Esophagus muscularis mucosa (tissue), 4 donors: ENCODE measurements around the gene SLC17A9. TPM values are rescaled to one million over a fixed set of nuclear protein-coding genes. Genes with fewer than 3 reads are reported as not detected.

Experiments
- DNase-seq: peaks from one replicate; pipeline ENCODE4 v3.0.0-alpha.2; 2017; ENCODE audit errors: extremely low spot score
- H3K27ac ChIP-seq, 4 donors: fragments of 200-600 bp; sonication (generic); replicated peaks in 1 of 4; 1 replicate in 3 of 4; 2 replicates in 1 of 4; pipeline ENCODE4 v1.5.1; 2016 to 2019; ENCODE audit warnings: mild to moderate bottlenecking in 1 of 4
- H3K27me3 ChIP-seq, 4 donors: fragments of 200-600 bp; sonication (generic); one replicate each; pipeline versions ENCODE4 v1.5.1 to v1.6.0; 2016 to 2019
- H3K36me3 ChIP-seq, 4 donors: fragments of 200-600 bp; sonication (generic); one replicate each; pipeline ENCODE4 v1.5.1; 2016 to 2019
- H3K4me1 ChIP-seq, 4 donors: fragments of 200-600 bp; sonication (generic); one replicate each; pipeline ENCODE4 v1.5.1; 2016 to 2019
- H3K4me3 ChIP-seq, 4 donors: fragments of 200-600 bp; sonication (generic); 1 replicate in 2 of 4; 2 replicates in 2 of 4; pipeline ENCODE4 v1.5.1; 2016 to 2019; ENCODE audit warnings: mild to moderate bottlenecking in 4 of 4, moderate library complexity in 1 of 4
- H3K9me3 ChIP-seq, 4 donors: fragments of 200-600 bp; sonication (generic); 1 replicate in 3 of 4; 2 replicates in 1 of 4; pipeline ENCODE4 v1.5.1; 2016 to 2019
- EP300 ChIP-seq: sonication (generic); formaldehyde crosslinking; IDR thresholded peaks from one replicate; pipeline ENCODE4 v1.6.1; 2017; ENCODE audit warnings: antibody characterized with exemption
- POLR2A ChIP-seq: fragments of 450-650 bp; IDR thresholded peaks from one replicate; pipeline ENCODE4 v1.6.1; 2017; ENCODE audit warnings: antibody characterized with exemption, moderate library complexity, mild to moderate bottlenecking, low read depth
- POLR2AphosphoS5 ChIP-seq, 2 donors: sonication (generic); formaldehyde crosslinking; IDR thresholded peaks; one replicate each; pipeline ENCODE4 v1.6.1; 2017; ENCODE audit warnings: antibody characterized with exemption in 2 of 2
- WGBS: methylation state at CpG from one replicate; pipeline ENCODE4 v1.1.5; 2018; 5-methylcytosine and 5-hydroxymethylcytosine counted together
- intact Hi-C: fragments of 100-400 bp; cut with DNase I; formaldehyde crosslinking; loops from one replicate; pipeline ENCODE4 v1.15.1; 2023
- total RNA-seq, 4 donors: library from RNA; depleted of rRNA; stranded (reverse); fragments of >200 nt; gene quantifications; one replicate each; pipeline versions ENCODE4 v1.1.0 to v1.2.1, GENCODE V29; 2016
- TF ChIP-seq, protein P1 (sequence below), 3 experiments: fragments of 200-600 bp in 2 of 3; fragments of 450-650 bp in 1 of 3; sonication (generic) in 2 of 3; IDR thresholded peaks; one replicate each; pipeline ENCODE4 v1.5.1; 2017 to 2019; ENCODE audit warnings: antibody characterized with exemption in 3 of 3, mild to moderate bottlenecking in 2 of 3, moderate library complexity in 1 of 3

Gene SLC17A9
- total RNA-seq, 4 donors from 2014 or later, result 2.2 to 5.2 (median 2.7) TPM

DNA sequence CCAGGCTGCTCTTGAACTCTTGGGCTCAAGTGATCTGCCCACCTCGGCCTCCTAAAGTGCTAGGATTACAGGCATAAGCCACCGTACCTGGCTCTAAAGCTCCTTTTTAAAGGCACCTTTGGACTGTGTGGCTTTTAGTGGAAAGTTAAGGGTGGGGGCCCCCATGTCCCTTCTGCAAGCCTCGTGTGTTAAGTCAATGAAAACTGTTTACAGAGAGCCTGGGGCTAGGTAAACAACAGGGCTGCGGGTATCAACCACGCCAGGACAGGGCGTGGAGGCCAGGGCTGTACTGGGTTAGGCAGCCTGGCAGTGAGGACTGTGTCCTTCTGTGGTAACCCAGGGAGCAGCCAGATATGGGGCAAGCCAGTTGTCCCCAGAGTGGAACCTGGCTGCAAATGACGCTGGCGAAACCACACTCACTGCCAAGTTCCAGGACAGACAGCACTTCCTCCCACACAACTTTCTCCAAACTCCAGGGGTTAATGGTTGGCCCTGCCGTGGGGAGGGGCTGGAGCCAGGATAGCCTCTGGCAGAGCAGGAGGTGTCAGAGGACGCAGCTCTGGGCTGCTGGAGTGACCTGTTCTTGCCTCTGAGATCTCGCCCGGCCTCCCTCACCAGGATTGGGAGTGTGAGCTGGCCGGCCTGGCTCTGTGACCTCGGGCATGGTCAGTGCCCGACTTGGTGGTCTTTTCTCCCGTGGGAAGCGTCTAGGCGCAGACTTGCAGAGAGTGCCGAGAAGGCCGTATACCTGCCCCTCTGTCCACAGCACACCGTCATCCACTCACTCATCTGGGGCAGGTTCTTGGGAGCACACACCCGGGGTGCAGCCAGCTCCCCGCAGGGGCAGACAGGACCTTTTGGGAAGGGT lies 3.2 kb downstream of the SLC17A9 start:
- Histone ChIP-seq H3K9me3 (no peaks in the 10 kb centered on the region), H3K27ac (no peak overlapping the region), H3K27me3 (no peaks in the 10 kb centered on the region), H3K4me1 (peaks cover 28 to 32% (median 31%) of the 10 kb centered on the region in 4 donors), H3K36me3 (peaks cover 0 to 20% (median 2%) of the 10 kb centered on the region in 4 donors), H3K4me3 (no peak overlapping the region)
- intact Hi-C loops, result loop anchor here (10.0 kb wide), 1 partner anchor 259 kb away; the partner anchor contains the start of gene YTHDF1
- WGBS, result 74% methylated on average over 13 of the region's 23 CpGs
- no peak for TF ChIP-seq EP300
- TF ChIP-seq POLR2A, result no peak
- TF ChIP-seq, protein P1, sequence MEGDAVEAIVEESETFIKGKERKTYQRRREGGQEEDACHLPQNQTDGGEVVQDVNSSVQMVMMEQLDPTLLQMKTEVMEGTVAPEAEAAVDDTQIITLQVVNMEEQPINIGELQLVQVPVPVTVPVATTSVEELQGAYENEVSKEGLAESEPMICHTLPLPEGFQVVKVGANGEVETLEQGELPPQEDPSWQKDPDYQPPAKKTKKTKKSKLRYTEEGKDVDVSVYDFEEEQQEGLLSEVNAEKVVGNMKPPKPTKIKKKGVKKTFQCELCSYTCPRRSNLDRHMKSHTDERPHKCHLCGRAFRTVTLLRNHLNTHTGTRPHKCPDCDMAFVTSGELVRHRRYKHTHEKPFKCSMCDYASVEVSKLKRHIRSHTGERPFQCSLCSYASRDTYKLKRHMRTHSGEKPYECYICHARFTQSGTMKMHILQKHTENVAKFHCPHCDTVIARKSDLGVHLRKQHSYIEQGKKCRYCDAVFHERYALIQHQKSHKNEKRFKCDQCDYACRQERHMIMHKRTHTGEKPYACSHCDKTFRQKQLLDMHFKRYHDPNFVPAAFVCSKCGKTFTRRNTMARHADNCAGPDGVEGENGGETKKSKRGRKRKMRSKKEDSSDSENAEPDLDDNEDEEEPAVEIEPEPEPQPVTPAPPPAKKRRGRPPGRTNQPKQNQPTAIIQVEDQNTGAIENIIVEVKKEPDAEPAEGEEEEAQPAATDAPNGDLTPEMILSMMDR (IDR thresholded peaks at IDR 0.05), result no peak
- TF ChIP-seq POLR2AphosphoS5 (IDR thresholded peaks at IDR 0.05), result no peak
- no peak for DNase-seq

DNA sequence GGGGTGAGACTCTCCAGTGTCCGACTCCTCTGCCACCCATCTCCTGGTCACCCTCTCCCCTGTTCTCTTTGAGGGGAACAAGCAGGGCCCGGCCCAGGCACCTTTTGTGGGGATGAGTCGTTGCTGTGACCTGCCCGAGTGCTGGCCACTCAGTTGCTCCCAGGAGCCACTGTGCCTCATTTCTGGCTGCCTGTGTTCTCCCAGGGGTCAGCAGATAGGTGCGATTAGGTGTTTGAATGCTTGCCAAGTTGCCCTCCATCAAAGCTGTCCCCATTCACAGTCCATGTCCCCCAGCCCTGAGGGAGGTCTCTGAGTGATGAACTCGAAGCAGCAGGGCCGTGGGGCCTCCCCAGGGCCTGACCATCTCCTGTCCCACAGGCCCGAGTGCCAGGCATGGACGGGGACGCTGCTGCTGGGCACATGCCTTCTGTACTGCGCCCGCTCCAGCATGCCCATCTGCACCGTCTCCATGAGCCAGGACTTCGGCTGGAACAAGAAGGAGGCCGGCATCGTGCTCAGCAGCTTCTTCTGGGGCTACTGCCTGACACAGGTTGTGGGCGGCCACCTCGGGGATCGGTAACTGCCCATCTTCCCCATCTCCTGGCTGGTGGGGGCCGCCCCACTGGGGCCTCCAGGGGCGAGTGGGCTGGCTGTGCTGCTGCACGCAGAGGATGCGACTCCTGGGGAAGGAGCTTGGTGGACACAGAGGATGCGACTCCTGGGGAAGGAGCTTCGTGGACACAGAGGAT lies 4.1 kb downstream of the SLC17A9 start:
- Histone ChIP-seq H3K36me3 (peaks cover 0 to 18% (median 0%) of the 10 kb centered on the region in 4 donors), H3K9me3 (no peaks in the 10 kb centered on the region), H3K27me3 (no peaks in the 10 kb centered on the region), H3K4me3 (no peak overlapping the region), H3K4me1 (peaks cover 28 to 32% (median 31%) of the 10 kb centered on the region in 4 donors), H3K27ac (no peak overlapping the region)
- no peak for DNase-seq
- TF ChIP-seq EP300 (no peak), POLR2AphosphoS5 (IDR thresholded peaks at IDR 0.05) (no peak), POLR2A (no peak)
- TF ChIP-seq, protein P1 (IDR thresholded peaks at IDR 0.05), result no peak
- 85% methylated on average over 12 of the region's 25 CpGs for WGBS
- intact Hi-C loops, result loop anchor here (10.0 kb wide), 1 partner anchor 258 kb away; the partner anchor contains the start of gene YTHDF1

DNA sequence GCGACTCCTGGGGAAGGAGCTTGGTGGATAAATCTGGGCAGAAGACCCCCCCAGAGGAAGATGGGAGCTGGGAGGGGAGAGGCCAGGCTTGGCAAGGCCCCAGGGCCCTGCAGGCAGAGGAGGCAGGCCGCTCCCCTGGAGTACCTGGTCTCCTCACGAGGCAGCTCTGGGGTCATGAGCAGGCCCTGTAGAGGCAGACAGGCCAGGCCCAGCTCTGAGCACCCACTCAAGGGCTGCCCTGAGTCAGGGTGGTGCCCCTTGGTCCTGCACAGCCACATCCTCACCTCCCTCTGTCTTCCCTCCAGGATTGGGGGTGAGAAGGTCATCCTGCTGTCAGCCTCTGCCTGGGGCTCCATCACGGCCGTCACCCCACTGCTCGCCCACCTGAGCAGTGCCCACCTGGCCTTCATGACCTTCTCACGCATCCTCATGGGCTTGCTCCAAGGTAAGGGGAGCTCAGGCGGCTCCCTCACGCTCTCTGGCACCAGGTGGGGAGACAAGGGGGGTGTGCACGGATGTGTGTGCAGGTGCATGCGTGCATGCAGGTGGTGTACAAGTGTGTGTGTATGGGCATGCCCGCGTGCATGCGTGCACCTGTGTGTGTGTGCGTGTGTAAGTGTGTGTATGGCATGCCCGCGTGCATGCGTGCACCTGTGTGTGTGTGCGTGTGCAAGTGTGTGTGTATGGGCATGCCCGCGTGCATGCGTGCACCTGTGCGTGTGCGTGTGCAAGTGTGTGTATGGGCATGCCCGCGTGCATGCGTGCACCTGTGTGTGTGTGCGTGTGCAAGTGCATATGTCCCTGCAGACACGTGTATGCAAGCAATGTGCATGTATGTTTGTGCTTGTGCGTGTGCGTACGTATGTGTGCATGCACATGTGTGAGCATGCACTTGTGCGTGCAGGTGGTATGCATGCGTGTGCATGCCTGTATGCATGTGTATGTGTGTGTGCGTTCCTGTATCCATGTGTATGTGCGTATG lies 4.9 kb downstream of the SLC17A9 start:
- H3K27ac ChIP-seq, result no peak overlapping the region
- 92% methylated on average over 33 of the region's 36 CpGs for WGBS
- H3K36me3 ChIP-seq, result peaks cover 0 to 21% (median under 1%) of the 10 kb centered on the region in 4 donors
- intact Hi-C loops, result loop anchor here (10.0 kb wide), 1 partner anchor 257 kb away; the partner anchor contains the start of gene YTHDF1
- peaks cover 23 to 25% (median 24%) of the 10 kb centered on the region in 4 donors for H3K4me1 ChIP-seq
- H3K4me3 ChIP-seq, result no peak overlapping the region
- no peak for DNase-seq
- no peaks in the 10 kb centered on the region for H3K27me3 ChIP-seq
- TF ChIP-seq EP300 (no peak), POLR2A (no peak), POLR2AphosphoS5 (IDR thresholded peaks at IDR 0.05) (no peak)
- TF ChIP-seq, protein P1 (IDR thresholded peaks at IDR 0.05), result no peak
- H3K9me3 ChIP-seq, result no peaks in the 10 kb centered on the region
